ENCODE results near the gene RAD51B. TPM values are rescaled to one million over a fixed set of nuclear protein-coding genes. Genes with fewer than 3 reads are reported as not detected.

The RAD51B gene
- total and polyA plus RNA-seq, 2 of the 13 experiments (the other 11 are each of a cell fraction or from before 2014, with no cell fraction given) = 7.0 to 9.5 TPM

DNA sequence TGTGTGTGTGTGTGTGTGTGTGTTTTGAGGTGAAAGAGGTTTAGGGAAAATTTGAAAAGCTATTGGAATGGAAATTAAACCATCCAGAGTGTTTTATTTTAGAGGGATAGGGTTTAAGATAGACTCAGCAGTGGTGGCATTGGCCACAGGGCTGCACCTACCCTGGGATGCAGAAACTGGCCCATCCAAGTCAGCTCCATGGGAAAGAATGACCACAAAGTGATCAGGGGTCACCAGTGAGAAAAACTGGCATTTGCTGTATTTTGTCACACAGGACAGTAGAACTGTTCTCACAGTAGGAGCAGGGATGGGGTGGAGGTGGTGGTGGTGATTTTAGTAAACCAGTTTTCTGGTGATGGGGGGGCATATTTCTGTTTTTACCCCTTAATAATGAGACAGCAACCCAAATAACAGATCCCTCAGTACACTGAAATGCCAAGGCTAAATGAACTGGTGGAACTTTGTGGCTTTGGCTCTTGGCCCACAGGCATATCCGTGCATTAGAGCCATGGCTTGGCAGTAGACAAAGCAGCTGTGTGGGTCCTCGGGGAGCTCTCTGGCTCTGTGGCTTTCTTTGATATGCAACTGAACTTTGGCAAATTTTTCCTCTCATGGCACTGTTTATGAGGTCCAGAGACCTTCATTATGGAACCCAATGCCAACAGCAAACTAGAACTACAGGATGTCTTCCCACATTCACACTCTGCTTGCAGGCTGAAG is 625.0 kb downstream of the RAD51B start:
- Histone ChIP-seq H3K27me3 (ENCODE audit: control insufficient read depth in 1 of 2, insufficient read depth in 2 of 2, low read length in 2 of 2) (no peaks in the 10 kb centered on the region), H3K9me3 (ENCODE audit: low read length) (no peaks in the 10 kb centered on the region), H3K27ac (ENCODE audit: extremely low read length, insufficient read depth, low read length) (no peak overlapping the region), H3K36me3 (replicated peaks in 1 of 2; ENCODE audit: control insufficient read depth in 1 of 2, insufficient read depth in 2 of 2, low read length in 2 of 2) (no peaks in the 10 kb centered on the region), H3K4me2 (ENCODE audit: low read depth, low read length) (no peak overlapping the region), H3K4me3 (replicated peaks in 1 of 3; ENCODE audit: insufficient read depth in 1 of 3, low read depth in 2 of 3, low read length in 3 of 3) (no peak overlapping the region), H3K9ac (ENCODE audit: insufficient read depth, low read depth, low read length) (no peak overlapping the region), H2AFZ (ENCODE audit: low read length) (no peak overlapping the region), H4K20me1 (ENCODE audit: insufficient read depth, low read length) (no peaks in the 10 kb centered on the region), H3K79me2 (ENCODE audit: insufficient read depth, low read length) (no peaks in the 10 kb centered on the region), H3K4me1 (ENCODE audit: insufficient read depth, low read length) (peaks cover 10% of the 10 kb centered on the region)
- ChIA-PET POLR2A (no interaction called here), CTCF (ENCODE audit: low intra/inter-chr PET ratio, low total read pairs) (no interaction called here)
- FAIRE-seq (no peak), ATAC-seq (no peak), DNase-seq (ENCODE audit: low spot score) (peak; percentile 20)
- intact Hi-C loops (cut with micrococcal nuclease; ENCODE audit: unreplicated experiment) (loop anchor here (10.0 kb wide), 1 partner anchor 1800 kb away; no protein-coding TSS in a partner anchor), in situ Hi-C loops (cut with HindIII; ENCODE audit: extremely low pct_ligation_motif_present, low pct_unique_long_range_greater_than_20kb) (no loop called here)
- TF ChIP-seq TRIM22 (IDR thresholded peaks at IDR 0.05) (no peak), TP53 (CRISPR knock-in tag; conservative IDR thresholded peaks at IDR 0.05) (no peak), PRDM10 (CRISPR knock-in tag; IDR thresholded peaks at IDR 0.05; ENCODE audit: low read depth) (no peak), SIN3A (IDR thresholded peaks at IDR 0.05; ENCODE audit: borderline replicate concordance, low read depth, low read length) (no peak), ELF1 (CRISPR knock-in tag; IDR thresholded peaks at IDR 0.05) (no peak), MAF1 (CRISPR knock-in tag; IDR thresholded peaks at IDR 0.05; ENCODE audit: borderline replicate concordance) (no peak), ZBTB3 (CRISPR knock-in tag; IDR thresholded peaks at IDR 0.05; ENCODE audit: borderline replicate concordance, low read depth) (no peak), RAD21 (CRISPR knock-in tag; IDR thresholded peaks at IDR 0.05) (no peak), ZNF709 (CRISPR knock-in tag; IDR thresholded peaks at IDR 0.05) (no peak), EP300 (IDR thresholded peaks at IDR 0.05; ENCODE audit: low read depth in 2 of 2, low read length in 2 of 2) (no peak), EP300 (CRISPR knock-in tag; IDR thresholded peaks at IDR 0.05; ENCODE audit: borderline replicate concordance) (no peak), AKAP8 (CRISPR knock-in tag; IDR thresholded peaks at IDR 0.05) (no peak), HNF4A (CRISPR knock-in tag; IDR thresholded peaks at IDR 0.05) (no peak), ARID2 (CRISPR knock-in tag; IDR thresholded peaks at IDR 0.05; ENCODE audit: borderline replicate concordance) (no peak), TCF12 (IDR thresholded peaks at IDR 0.05) (no peak), TCF12 (CRISPR knock-in tag; IDR thresholded peaks at IDR 0.05) (no peak)
- TF ChIP-seq, protein P1, sequence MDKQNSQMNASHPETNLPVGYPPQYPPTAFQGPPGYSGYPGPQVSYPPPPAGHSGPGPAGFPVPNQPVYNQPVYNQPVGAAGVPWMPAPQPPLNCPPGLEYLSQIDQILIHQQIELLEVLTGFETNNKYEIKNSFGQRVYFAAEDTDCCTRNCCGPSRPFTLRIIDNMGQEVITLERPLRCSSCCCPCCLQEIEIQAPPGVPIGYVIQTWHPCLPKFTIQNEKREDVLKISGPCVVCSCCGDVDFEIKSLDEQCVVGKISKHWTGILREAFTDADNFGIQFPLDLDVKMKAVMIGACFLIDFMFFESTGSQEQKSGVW (CRISPR knock-in tag; IDR thresholded peaks at IDR 0.05; ENCODE audit: borderline replicate concordance) = no peak
- no CpG with 5 or more reads among the region's 2 CpGs for WGBS (ENCODE audit: low lambda C conversion rate)
- no TSS peak for BruUV-seq (replicated peaks)

Measured in HepG2 (cell line).